HG02571 (cell line): ENCODE results near the gene MUC5B.
"Not testable (repeated sequence)": the region's sequence is repeated elsewhere in the genome, so short reads cannot be mapped to it uniquely, and the experiment has no call there.

Experiments
- ATAC-seq: cut with Tn5 transposase; IDR thresholded peaks from one replicate; pipeline ENCODE4 v1.9.1; 2021; ENCODE audit warnings: mild to moderate bottlenecking, moderate library complexity; ENCODE audit not compliant: unreplicated experiment

The MUC5B gene

DNA sequence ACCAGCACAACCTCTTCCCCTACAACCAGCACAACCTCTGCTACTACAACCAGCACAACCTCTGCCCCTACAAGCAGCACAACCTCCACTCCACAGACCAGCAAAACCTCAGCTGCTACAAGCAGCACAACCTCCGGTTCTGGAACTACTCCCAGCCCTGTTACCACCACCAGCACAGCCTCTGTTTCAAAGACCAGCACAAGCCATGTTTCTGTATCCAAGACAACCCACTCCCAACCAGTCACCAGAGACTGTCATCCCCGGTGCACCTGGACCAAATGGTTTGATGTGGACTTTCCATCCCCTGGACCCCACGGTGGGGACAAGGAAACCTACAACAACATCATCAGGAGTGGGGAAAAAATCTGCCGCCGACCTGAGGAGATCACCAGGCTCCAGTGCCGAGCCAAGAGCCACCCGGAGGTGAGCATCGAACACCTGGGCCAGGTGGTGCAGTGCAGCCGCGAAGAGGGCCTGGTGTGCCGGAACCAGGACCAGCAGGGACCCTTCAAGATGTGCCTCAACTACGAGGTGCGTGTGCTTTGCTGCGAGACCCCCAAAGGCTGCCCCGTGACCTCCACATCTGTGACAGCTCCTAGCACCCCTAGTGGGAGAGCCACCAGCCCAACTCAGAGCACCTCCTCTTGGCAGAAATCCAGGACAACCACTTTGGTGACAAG, 34.3 kb upstream of the MUC5B start:
- not testable (repeated sequence) for ATAC-seq

DNA sequence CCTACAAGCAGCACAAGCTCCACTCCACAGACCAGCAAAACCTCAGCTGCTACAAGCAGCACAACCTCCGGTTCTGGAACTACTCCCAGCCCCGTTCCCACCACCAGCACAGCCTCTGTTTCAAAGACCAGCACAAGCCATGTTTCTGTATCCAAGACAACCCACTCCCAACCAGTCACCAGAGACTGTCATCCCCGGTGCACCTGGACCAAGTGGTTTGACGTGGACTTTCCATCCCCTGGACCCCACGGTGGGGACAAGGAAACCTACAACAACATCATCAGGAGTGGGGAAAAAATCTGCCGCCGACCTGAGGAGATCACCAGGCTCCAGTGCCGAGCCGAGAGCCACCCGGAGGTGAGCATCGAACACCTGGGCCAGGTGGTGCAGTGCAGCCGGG, 33.0 kb upstream of the MUC5B start:
- ATAC-seq = not testable (repeated sequence)

DNA sequence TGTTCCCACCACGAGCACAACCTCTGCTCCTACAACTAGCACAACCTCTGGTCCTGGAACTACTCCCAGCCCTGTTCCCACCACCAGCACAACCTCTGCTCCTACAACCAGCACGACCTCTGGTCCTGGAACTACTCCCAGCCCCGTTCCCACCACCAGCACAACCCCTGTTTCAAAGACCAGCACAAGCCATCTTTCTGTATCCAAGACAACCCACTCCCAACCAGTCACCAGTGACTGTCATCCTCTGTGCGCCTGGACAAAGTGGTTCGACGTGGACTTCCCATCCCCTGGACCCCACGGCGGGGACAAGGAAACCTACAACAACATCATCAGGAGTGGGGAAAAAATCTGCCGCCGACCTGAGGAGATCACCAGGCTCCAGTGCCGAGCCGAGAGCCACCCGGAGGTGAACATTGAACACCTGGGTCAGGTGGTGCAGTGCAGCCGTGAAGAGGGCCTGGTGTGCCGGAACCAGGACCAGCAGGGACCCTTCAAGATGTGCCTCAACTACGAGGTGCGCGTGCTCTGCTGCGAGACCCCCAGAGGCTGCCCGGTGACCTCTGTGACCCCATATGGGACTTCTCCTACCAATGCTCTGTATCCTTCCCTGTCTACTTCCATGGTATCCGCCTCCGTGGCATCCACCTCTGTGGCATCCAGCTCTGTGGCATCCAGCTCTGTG, 30.9 kb upstream of the MUC5B start:
- not testable (repeated sequence) for ATAC-seq

DNA sequence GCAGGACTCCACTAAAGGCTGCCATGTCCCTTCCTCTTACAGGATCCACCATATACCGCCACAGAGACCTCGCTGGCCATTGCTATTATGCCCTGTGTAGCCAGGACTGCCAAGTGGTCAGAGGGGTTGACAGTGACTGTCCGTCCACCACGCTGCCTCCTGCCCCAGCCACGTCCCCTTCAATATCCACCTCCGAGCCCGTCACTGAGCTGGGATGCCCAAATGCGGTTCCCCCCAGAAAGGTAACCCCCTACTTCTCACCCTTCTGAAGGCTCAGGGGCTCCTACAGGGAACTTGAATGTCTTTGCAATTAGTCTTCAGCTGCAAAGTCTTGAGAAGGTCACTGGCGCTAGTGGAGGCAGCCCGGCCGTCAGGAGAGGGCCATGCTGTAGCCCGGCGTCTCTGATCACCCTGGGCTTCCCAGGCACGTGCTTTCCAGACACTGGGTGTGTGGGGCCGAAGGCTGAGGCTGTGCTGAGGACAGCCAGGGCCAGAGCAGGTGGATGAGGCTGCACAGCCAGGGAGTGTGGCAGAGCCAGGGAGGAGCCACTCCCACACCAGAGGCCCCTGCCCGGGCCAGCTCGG, 30.0 kb upstream of the MUC5B start:
- no peak for ATAC-seq

DNA sequence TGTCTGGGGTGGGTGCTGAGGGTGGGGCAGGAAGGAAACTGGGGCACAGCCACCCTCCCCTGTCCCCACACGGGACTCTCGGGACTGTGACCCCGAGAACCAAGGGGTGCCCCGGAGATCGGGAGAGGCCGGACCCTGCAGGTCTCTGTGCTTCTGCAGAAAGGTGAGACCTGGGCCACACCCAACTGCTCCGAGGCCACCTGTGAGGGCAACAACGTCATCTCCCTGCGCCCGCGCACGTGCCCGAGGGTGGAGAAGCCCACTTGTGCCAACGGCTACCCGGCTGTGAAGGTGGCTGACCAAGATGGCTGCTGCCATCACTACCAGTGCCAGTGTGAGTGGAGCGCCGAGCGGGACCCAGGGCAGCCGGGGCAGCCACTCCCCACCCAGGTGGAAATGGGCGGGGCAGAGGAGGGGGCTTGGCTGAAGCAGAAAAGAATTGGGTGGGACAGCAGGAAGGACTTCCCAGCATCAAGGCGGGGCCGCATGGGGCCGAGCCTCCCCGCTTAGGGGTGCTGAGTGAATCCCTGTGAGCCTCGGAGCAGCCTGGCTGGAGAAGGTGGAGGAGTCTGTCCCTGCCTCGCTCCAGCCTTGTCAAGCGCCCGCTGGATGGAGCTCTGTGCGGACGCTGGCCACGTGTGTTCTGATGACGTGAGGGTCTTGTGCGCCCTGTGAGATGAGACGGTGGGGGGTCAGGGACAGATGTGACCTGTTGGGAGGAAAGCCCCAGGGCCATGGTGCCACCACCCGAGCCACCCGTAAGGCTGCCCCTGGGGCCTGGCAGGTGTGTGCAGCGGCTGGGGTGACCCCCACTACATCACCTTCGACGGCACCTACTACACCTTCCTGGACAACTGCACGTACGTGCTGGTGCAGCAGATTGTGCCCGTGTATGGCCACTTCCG, 29.3 kb upstream of the MUC5B start:
- no peak for ATAC-seq

DNA sequence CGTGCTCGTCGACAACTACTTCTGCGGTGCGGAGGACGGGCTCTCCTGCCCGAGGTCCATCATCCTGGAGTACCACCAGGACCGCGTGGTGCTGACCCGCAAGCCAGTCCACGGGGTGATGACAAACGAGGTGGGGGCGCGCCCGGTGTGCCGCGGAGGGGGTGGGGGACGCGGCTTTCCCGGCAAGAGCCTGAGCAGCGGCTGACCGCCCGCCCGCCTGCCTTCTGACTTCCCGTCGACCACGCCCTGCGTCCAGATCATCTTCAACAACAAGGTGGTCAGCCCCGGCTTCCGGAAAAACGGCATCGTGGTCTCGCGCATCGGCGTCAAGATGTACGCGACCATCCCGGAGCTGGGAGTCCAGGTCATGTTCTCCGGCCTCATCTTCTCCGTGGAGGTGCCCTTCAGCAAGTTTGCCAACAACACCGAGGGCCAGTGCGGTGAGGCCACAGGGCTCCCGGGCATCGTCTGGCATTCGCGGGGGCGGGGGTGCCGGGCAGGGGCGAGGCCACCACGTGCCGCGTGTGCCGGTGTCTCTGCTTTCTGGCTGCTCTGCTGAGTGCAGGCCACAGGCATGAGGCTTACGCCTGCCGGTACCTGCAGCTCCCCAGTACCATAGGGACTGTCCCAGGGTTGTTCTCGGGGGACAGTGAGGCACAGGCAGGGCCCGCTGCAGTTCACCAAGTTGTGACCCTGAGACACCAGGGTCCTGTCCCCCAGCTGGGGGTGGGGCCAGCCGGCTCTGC, 28.5 kb upstream of the MUC5B start:
- ATAC-seq = no peak

DNA sequence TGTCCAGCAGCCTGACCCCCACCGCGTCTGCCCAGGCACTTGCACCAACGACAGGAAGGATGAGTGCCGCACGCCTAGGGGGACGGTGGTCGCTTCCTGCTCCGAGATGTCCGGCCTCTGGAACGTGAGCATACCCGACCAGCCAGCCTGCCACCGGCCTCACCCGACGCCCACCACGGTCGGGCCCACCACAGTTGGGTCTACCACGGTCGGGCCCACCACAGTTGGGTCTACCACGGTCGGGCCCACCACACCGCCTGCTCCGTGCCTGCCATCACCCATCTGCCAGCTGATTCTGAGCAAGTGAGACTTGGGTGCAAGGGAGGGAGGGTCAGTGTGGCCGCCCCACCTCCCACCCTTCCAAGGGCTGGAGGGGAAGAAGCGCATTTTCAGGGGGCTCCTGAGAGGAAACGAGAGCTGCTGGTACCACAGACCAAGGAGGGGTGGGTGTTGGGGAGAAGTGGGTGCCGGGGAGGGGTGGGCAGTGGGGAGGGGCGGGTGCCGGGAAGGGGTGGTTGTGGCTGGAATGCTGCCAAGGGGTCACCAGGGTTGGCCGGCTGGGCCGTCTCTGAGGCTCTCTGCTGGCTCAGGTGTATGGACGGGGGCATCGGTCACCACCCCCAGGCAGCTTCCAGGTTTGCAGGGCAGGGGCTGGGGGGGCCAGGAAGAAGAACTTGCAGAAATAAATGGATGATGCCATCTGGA, 27.7 kb upstream of the MUC5B start:
- ATAC-seq = no peak

DNA sequence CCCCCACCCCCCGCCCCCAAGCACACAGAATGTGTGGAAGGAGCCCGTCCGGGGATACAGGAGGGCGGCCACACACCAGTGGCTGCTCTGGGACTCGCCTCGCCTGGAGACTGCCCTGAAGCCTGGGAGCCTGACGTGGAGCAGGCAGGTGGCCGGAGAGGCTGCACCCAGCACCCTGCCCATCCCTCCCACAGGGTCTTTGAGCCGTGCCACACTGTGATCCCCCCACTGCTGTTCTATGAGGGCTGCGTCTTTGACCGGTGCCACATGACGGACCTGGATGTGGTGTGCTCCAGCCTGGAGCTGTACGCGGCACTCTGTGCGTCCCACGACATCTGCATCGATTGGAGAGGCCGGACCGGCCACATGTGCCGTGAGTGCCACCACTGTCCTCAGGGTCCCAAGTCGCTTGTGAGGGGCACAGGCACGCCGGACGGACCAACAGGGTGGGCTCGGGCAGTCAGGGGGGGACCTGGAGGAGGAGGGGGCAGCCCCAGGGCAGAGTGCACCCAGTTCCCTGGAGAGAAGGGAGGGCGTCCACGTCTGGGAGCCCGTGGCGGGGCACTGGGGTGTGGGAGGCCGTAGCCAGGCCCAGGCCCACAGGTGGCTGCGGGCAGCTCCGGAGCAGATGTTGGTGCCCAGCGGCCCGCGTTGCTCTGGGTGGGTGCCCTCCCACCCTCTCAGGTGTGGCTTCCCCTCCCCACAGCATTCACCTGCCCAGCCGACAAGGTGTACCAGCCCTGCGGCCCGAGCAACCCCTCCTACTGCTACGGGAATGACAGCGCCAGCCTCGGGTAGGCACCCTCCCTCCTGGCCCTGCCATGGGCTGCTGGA, 27.0 kb upstream of the MUC5B start:
- no peak for ATAC-seq

DNA sequence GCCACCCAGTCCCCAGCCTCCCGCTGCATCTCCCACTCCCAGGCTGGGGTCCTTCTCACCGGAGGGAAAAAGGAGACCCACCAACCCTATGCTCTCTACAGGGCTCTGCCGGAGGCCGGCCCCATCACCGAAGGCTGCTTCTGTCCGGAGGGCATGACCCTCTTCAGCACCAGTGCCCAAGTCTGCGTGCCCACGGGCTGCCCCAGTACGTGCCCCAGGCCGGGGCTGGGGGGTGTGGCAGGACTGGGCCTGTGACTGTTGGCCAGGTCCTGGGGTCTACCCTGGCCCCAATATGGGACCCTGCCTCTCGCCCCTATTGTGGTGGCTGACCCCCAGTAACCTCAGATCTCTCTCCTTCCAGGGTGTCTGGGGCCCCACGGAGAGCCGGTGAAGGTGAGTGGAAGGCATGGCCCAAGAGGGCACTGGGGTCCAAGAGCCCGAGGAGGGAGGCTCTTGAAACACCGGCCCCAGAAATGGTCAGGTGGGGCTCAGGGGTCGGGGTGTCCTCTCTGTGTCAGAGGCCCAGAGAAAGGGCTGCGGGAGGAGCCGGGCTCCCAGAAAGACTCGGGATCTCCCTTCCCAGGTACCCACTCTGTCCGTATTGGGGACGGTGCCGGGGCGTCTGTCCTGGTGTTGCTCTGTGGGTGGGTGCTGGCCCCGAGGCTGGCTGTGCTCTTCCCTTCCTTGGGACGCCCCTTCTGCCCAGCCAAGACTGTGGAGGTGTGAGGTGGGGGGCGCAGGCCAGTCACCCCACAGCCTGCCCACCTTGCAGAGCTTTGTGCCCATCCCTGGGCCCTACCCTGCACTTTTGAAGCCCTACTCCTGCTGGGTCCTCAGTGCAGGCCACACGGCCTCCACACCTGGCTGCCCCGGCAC, 26.1 kb upstream of the MUC5B start:
- ATAC-seq = no peak

DNA sequence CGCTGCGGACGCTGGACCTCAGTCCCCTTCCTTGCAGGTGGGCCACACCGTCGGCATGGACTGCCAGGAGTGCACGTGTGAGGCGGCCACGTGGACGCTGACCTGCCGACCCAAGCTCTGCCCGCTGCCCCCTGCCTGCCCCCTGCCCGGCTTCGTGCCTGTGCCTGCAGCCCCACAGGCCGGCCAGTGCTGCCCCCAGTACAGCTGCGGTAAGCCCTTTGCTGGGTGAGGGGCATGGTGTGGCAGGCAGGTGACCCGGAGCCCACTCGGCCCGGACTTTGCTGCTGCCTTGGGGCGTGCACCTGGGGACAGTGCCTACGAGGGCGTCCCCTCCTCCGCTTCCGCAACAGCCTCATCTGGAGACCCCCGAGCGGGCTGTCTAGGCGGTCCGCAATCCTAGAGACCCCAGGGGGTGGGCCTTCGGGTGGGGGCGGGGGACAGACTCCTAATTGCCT, 25.4 kb upstream of the MUC5B start:
- no peak for ATAC-seq

DNA sequence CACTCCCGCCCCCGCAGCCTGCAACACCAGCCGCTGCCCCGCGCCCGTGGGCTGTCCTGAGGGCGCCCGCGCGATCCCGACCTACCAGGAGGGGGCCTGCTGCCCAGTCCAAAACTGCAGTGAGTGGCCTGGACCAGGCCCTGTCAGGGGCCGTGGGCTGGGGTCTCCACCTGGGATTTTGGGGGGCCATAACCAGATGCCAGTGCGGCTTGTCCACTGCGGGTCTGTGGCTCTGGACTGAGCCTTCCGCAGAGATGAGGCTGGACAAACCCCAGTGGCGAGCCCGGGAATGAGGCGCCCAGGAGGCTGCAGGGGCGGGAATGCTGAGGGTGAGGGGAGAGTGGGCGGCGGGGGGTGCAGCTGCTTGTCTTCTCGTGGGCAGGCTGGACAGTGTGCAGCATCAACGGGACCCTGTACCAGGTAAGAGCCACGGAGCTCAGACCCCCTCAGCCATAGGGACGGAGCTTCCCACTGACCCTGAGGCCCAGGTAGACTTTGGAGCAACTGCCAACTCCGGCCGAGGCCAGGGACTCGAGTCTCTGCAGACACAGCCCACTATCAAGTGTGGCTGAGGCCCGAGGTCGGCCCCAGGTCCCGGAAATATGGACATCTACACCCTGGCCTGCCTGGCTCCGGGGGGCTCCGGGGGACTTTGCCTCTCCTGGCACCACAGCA, 24.8 kb upstream of the MUC5B start:
- ATAC-seq = no peak

DNA sequence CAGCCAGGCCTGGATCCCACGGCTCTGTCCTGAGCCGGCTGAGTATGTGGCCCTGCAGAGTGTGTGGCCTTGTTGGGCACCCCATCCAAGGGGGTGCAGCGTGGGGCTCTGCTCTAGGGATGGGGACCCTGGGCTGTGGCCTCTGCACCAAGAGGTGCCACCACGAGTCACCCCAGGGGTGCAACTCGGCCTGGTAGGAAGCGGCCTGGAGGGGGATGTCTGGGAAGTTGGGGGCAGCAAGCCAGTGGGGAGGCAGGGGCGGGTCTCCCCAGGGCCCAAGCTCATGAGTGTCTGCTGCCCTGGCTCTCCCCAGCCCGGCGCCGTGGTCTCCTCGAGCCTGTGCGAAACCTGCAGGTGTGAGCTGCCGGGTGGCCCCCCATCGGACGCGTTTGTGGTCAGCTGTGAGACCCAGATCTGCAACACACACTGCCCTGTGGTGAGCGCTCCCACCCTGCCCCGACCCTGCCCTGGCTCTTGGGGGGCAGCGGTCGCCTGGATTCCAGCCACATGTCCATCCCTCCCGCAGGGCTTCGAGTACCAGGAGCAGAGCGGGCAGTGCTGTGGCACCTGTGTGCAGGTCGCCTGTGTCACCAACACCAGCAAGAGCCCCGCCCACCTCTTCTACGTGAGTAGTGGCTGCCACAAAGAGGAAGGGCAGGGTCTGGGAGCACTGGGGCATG, 24.2 kb upstream of the MUC5B start:
- ATAC-seq = no peak

DNA sequence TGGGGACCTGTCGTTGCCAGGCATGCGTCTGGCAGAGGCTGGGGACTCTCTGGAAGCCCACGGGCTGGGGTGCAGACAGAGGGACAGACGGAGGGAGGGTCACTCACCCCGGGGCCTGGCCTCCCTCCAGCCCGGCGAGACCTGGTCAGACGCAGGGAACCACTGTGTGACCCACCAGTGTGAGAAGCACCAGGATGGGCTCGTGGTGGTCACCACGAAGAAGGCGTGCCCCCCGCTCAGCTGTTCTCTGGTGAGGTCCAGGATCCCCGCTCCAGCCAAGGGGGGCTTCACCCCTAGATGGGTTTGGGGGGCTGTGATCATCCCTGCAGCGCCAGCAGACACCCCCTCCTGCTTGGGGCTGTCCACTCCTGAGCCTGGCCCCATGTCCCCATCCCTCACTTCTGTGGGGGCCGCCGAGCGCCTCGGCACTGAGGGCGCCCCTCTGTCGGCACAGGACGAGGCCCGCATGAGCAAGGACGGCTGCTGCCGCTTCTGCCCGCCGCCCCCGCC, 23.6 kb upstream of the MUC5B start:
- no peak for ATAC-seq

DNA sequence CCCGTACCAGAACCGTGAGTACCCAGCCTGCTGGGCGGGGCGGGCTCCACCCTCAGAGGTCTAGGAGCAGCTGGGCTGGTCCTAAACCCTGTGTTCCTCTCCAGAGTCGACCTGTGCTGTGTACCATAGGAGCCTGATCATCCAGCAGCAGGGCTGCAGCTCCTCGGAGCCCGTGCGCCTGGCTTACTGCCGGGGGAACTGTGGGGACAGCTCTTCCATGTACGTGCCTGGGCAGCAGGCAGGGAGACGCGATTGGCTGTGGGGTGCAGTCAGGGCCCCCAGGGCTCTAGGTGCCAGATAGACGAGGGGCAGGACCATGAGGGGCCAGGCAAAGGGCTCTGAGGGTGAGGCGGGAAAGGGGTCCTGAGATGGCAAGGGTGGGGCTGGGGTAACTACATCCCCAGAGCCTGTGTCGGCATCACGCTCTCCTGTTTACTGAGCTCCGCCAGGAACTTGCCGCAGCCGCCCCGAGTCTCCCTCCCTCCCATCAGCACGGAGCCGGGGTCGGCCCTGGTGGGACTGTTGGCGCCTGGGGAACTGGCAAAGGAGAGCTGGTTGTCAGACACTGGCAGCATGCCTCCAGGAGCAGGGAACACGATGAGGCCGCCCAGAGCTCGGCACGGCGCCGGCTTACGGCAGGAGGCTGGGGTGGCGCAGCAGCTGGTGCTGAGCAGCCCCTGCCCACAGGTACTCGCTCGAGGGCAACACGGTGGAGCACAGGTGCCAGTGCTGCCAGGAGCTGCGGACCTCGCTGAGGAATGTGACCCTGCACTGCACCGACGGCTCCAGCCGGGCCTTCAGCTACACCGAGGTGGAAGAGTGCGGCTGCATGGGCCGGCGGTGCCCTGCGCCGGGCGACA, 22.9 kb upstream of the MUC5B start:
- ATAC-seq = no peak

DNA sequence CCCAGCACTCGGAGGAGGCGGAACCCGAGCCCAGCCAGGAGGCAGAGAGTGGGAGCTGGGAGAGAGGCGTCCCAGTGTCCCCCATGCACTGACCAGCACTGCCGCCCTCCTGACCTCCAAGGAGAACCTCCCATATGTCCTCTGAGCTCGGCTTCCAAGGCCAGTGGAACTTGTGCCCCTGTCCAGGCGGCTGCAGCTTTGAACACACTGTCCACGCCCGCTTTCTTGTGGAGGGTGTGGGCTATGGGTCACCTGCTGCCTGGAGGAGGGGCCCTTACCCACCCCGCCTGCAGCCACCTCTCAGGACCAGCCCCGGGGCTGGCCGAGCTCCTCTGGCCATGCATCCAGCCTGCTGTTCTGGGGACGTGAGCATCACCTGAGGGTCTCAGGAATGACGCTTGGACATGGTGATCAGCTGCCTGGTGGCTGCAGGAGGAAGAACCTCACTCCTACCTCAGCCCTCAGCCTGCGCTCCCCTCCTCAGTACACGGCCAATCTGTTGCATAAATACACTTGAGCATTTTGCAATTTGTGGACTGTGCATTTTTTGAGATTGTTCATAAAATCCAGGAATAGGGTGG, 22.2 kb upstream of the MUC5B start:
- no peak for ATAC-seq
